GM04503 (cell line): ENCODE data around the gene IL1RAPL2.
A peak's percentile ranks its signal among the peaks of the same experiment; 100 is the strongest.

ENCODE experiments used
- DNase-seq: peaks from one replicate; pipeline ENCODE4 v3.0.0-alpha.2; 2012; ENCODE audit warnings: low read depth

Gene IL1RAPL2

DNA sequence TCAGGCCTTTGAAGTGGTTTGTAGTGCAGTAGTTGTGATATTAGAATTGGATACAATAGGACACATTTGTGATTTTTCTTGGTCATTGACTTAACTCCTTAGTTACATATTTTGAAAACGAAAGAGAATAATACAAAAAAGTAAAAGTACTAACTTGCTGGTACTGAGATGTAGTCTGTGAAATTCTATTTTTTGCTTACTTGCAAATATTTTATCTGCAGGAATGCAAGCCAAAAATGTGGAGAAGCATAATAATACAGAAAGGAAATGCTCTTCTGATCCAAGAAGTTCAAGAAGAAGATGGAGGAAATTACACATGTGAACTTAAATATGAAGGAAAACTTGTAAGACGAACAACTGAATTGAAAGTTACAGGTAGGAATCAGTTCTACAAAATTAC is 701.2 kb downstream of the IL1RAPL2 start:
- no peak for DNase-seq

DNA sequence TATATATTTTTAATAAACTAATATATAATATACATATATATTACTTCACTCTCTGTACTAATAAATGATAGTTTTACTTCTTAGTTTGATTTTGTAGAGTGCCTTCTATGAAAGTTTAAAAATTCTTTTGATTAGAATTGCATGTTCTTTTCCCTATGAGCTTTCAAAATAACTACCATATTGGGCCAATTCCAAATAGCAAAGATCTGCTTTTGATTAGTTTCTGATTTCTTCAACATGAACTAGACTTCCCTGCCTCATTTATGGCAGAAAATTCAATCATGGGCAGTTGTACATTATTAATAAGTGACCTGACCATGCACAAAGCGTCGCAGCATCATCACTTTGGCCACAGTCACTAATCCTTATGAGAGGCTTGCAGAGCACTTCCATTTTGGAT is 703.4 kb downstream of the IL1RAPL2 start:
- DNase-seq, result no peak

DNA sequence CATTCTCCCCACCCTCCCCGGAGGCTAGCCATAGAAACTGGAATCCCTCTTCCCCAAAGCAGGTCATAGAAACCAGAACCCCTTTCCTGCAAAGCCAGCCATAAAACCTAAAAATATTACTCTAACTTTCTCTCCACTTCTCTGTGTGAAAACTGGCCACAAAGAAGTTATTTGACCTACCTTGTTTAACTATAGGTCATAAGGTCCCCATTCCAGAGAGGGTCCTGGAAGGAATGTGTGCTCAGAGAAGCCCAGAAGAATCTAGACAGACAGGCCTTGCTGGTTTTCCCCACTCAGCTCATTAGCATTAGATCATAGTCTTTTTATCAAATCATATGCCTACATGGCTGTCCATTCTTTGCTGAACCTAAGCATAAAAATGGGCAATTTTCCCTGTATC is 707.3 kb downstream of the IL1RAPL2 start:
- DNase-seq, result no peak

DNA sequence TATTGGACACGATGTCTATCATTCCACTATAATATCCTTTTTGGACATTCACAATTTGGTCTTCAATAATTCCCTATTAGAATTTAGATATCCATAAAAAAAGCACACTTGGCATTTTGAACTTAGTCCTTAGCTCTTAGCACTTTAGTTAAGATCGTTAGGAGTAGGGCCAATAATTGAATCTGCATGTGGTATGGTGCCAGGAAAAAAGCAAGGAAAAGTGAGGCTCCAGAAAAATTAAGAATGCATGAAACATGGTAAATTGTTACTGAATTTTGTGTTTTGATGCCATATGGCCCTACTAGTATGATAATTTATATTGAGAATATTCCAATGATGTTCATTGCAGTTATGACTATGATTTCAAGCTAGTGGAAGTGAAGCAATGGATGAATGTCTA is 708.1 kb downstream of the IL1RAPL2 start:
- DNase-seq, result no peak

DNA sequence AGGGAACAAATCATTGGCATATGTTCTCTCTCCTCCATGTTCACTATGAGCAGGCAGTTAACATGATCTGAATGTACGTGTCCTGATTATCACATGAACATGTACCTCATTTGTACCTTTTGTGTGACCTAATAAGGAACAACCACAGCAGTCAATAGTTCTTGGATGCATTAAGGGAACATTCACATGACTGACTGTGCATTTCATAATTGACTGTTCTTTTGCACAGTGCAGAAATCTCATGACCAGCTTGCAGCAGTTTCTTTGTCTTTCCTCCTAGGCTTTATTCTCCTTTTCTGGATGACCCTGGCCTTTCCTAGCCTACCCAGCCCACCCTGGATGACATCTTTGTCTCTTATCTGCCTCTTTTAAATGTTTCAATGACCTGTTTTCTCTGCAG is 711.1 kb downstream of the IL1RAPL2 start:
- no peak for DNase-seq

DNA sequence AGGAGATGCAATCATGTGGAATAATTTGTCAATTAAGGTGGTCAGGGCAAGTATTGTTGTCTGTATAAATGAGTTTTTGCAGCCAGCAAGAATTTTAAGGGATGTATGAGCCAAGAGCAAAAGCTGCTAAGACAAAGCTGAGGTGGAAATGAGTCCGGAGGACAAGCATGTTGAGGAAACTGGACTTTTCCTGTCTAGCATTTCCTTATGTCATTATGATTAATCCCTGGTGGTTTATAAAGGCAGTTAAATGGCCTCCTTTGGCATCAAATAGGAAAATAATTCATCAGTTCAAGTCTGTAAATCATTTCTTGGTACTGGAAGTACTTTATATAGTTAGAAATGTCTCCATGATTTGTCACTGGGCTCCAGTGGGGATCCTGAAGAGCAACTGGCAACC is 716.1 kb downstream of the IL1RAPL2 start:
- DNase-seq, result no peak

DNA sequence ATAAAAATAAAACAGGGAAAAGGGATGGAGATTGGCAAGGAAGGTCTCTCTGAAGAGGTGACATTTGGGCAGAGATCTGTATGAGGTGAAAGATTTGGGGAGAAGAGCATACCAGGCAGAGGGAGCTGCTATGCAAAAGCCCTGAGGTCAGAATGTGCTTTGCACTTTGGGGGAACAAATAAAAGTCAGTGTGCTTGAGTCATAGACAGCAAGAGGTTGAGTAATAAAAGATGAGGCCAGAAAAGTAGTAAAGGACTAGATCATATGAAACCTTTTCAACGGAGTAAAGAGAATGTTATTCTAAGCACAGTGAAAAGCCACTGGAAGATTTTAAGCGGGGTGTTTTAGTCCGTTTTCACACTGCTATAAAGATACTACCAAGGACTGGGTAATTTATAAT is 731.0 kb downstream of the IL1RAPL2 start:
- no peak for DNase-seq

DNA sequence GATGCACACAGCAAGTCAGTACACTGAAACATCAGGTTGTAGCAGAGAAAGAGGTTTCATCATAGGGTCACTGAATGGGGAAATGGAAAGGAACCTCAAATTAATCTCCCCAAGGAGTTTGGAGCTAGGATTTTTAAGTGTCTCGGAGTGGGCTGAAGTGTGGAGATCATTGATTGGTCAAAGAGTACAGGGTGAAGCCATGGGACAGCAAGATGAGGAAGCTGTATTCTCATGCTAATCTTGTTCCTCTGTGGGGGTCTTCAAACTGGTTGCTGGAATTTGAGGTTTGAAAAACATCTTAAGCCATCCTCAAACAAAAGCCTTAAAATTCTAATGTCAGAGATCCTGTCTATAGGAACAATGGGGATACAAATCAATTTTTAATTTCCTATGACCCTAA is 733.3 kb downstream of the IL1RAPL2 start:
- DNase-seq, result no peak

DNA sequence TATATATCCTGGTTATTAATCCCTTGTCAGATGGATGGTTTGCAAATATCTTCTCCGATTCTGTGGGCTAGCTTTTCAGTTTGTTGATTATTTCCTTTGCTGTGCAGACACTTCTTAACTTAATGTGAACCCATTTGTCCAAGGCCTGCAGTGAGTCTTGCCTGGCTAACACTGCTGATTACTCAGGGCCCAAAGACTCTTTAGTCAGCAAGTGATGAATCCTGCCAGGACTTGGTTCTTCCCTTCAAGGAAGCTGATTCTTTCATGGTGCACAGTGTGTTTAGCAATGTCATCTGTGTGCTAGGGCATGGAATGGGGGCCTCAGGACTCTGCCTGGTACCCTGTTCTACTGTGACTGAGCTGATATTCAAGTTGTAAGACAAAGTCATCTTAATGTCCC is 736.2 kb downstream of the IL1RAPL2 start:
- no peak for DNase-seq

DNA sequence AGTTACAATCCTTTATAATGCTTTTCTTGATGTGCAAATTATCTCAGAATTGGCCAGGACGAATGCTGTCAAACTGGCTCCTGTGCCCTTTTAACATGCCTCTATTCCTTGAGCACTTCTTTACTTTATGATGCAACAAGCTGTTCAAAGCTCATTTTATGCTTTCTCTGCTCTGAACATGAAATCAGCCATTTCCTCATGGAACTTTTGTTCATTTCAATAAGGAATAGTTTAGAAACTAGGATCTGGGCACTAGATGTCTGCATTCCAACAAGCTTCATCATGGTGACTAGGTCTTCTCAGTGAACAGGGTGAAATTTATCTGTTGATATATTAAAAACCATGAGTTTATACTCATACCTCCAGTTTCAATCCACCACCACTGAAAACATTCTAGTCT is 741.8 kb downstream of the IL1RAPL2 start:
- peak; percentile 21 for DNase-seq

DNA sequence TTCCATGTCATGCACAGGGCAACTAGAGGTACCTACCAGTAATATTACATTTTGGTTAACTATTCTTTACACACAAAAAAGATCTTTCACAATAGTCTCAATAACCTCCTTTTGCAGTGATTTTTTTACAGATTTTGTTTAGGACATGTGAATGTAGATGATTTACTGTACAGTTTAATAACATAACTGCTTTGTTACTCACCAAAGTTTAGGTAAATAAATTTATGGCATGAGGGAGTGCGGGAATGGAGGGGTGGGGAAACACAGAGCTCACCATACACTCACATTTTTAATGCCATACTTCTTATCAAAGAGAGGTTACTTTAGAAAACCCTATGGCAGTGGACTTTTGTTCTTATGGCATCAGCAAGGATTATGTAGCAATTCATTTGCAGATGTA is 747.6 kb downstream of the IL1RAPL2 start:
- DNase-seq, result no peak

DNA sequence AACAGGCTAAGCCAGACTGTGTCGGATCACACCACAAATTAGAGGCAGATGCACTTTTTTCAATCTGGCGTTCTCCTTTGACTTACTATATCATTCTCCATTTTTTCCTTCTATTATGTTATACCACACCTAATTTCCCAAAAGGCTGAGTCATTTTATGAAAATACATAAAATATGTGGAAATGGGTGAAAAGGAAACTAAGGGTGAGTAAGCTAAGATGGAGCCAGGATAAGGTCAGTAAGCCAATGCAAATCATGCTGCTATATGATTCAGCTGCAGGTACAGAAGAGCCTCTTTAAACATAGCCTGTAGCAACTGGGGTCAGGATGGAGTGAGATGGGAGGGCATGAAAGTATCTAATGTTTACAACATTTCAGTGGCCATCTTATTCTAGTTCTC is 748.5 kb downstream of the IL1RAPL2 start:
- no peak for DNase-seq

DNA sequence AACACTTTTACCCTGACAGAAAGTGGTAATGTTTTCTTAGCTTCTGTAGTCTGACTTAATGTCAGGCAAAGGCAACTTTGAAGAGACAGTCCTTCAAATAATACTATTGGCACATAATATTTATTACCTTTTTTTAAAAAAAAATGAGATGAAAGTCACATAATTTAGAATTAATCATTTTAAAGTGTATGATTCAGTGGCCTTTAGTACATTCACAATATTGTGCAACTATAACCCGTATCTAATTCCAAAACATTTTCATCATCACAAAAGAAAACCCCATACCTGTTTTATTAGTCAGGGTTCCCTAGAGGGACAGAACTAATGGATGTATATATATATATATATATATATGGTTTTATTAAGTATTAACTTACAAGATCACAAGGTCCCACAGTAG is 749.2 kb downstream of the IL1RAPL2 start:
- DNase-seq, result no peak

DNA sequence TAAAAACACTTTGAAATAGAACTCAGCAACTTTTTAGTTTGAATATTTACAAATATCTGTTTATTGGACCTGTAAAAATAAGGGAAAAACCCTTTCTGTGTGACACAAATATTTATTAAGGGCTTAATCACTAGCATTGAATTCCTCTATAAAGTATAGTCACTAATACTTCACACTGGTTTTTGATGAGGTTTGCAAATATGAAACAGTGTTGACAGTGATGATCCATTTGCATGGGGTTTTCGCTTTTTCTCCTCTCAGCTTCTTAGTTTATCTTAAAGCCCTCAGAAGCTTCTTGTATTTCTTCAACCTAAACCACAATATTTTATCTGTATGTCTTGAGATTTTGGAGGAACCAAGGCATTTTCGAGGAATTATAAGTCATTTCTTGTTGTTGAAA is 751.1 kb downstream of the IL1RAPL2 start:
- DNase-seq, result no peak

DNA sequence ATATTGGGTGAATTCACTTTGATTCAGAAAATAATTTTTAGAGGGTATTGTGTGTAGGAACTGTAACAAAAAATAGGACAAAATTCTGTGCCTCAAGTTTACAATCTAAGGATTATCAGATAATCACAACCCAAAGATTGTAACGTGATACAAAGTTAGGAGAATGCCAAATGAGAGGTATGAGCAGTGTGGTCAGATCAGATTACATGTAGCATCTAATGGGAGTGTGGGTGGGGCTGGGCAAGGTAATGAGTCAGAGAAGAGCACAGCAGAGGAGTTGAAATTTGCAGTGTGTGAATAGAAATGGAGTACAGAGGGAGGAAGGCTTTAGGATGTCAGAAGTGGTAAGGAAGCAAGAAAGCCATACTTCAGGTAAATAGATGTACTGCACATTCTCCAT is 757.9 kb downstream of the IL1RAPL2 start:
- DNase-seq, result no peak

DNA sequence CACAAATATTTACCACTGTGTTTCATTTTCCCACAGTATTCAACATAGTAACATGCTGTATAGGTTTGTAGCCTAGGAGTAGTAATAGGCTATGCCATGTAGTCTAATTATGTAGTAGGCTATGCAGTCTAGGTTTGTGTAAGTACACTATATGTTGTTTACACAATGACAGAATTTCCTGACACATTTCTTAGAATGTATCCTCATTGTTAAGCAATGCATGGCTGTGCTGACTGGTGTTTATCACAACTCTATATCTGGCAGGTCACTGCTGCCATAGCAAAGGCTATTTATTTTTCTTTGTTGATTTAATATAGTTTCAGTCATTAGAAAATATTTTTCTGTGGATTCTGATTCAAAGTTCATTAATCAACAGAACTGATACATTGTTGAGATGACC is 762.8 kb downstream of the IL1RAPL2 start:
- DNase-seq, result no peak

DNA sequence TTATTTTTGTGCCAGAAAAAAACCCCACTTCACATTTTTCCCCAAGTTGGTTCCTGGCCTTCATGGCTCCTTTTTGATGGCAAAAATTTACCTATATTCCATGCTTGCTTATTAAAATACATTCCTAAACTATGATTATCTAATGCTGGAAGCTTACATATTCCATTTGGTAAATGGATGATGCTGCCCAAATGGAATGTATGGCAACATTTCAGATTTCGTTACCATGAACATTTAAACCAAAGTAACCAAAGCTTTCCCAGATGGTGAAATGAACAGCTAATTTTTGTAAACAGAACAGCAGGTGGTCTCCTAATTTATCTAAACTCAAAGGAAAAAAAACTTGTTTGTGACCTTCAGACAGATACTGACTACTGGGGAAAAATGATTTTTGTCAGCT is 765.2 kb downstream of the IL1RAPL2 start:
- DNase-seq, result peak; percentile 27

DNA sequence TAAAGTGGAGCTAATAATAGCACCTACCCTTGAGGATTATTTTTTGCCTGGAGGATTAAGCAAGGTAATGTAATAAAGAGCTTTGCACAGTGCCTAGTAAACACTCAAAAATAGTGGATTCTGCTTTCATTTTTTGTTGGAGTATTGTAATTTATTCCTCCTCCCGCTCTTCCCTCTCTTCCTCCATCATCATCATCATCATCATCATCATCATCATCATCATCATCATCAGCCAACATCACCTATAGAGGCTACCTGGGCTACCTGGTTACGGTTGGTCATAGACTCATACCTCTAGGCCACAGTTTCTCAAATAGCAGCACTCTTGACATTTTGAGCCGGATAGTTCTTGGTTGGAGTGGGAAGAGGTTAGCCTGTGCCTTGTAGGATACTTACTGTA is 781.4 kb downstream of the IL1RAPL2 start:
- no peak for DNase-seq

DNA sequence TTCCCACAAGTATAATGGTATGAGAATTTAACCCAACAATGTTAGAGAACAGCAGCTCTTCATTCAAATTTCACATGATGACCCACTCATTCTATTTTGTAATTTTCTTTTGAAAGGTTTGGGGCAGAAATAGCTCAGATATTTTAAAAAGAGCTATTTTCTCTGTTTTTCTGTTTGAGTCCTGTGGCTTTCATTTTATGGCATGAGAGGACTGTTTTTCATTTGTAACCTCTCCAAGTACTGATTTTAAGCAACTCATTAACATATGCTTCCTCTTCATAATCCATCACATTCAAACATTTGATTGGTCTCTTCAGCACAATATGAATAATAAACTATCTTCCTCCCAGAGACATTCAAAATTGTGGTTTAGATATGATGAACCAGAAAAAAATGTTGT is 783.5 kb downstream of the IL1RAPL2 start:
- peak; percentile 21 for DNase-seq

DNA sequence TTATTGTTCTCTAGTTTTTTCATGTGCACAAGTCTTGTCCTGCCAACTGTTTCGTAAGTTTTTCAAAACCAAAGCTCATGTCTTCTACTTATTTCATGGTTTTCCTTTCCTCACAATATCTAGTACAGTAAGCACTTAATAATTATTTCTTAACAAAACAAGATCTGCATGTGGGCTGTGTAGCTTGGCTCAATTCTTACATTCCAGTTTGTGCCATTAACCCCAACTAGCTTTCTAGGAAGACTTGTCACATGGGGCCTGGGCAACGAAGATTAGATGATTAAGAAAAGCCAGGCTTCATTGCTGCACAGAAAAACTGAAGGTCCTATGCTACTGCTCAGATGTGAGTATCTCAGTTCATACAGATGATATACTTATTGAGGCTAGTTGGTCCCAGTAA is 809.8 kb downstream of the IL1RAPL2 start:
- peak; percentile 16 for DNase-seq

DNA sequence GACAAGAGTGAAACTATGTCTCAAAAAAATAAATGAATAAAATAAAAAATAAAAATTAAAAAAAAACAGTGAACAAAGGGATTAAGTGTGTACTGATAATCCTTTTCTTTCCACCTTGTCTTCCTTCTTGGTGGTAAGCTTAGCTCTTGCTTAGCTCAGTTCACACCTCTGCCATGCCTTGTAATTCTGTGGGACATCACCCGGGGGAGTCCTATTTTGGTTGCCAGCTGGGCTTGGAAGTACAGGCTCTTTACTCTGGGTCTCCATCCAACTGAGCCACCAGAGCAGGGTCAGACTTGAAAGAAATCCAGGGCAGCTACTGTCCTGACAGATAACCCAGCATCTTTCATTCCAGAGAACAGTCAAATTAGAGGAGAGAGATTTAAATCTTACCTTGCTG is 858.7 kb downstream of the IL1RAPL2 start:
- no peak for DNase-seq

DNA sequence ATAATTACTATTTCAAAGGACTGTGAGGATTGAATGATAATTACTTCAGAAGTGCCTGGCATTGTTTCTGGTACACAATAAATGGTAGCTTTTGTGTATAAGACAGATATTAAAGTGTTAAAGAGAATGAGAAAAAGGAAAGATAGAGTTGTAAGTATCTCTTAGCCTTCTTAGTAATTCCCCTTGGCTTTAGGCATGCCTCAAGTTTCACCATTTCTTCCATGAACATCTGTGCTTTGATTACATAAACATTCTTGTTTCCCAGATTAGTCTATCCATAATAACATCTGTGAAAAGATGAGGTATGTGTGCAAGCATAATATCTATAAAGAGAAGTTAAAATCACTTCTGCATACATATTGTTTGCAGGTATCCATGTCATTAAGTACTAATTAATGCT is 885.4 kb downstream of the IL1RAPL2 start:
- DNase-seq, result no peak

DNA sequence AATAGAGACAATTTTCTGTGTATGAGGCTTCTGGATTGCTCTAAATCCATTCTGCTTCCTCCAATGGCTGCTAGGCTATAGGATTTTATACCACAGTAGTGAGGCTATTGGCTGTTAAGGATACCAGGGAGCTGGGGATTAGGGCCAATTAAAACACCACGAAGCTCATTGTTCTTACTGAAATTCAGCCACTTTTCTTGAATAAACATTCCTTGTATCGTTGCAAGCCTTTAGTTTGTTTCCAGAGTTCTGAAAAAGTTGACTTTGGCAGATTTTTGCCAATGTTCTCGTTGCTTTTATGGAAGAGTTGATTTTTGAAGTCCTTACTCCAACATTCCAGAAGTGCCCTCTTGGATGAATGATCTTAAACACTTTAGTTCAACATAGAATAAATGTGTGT is 892.8 kb downstream of the IL1RAPL2 start:
- DNase-seq, result no peak

DNA sequence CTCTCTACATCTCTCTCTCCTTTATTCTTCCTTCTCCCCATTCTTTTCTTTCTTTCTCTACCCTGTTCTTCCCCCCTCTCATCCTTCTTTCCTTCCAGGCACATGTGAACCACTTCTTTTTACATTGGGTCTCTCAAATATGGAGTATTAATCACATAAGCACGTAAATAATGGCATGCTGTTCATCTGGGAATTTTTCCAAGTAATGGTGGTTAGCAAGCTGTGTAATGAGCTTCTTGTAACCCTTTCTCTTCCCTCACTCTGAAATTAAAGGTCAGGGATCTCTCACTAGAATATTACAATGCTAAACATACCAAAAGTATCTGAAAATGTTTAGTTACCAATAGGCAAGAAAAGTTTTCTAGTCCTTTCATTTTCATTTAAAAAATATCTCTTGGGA is 894.4 kb downstream of the IL1RAPL2 start:
- DNase-seq, result no peak

DNA sequence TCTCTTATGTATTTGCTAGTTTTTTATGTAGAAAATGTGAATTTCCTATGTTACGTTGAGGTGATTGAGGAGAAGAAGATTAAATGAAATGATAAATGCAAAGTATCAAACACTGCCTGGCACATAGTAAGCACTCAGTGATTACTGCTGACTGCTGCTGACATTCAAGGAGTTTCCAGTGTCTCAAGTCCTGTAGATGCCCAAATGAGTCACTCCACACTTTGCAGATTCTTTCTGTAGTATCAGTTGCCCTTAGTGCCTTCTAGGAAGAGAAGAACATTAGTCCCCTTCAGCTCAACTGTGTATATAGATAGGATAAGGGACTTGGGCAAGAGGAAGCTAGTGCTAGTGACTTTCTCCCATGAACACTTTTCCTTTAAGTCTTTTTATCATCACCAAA is 895.0 kb downstream of the IL1RAPL2 start:
- no peak for DNase-seq
